Globus pallidus (tissue), 1 donor: ENCODE data around the gene RUSC1.
"Not testable (repeated sequence)": the region's sequence is repeated elsewhere in the genome, so short reads cannot be mapped to it uniquely, and the experiment has no call there.

ENCODE experiments used
- DNase-seq: peaks from one replicate; pipeline ENCODE4 v3.0.0-alpha.2; 2015; ENCODE audit warnings: low spot score

Gene RUSC1

DNA sequence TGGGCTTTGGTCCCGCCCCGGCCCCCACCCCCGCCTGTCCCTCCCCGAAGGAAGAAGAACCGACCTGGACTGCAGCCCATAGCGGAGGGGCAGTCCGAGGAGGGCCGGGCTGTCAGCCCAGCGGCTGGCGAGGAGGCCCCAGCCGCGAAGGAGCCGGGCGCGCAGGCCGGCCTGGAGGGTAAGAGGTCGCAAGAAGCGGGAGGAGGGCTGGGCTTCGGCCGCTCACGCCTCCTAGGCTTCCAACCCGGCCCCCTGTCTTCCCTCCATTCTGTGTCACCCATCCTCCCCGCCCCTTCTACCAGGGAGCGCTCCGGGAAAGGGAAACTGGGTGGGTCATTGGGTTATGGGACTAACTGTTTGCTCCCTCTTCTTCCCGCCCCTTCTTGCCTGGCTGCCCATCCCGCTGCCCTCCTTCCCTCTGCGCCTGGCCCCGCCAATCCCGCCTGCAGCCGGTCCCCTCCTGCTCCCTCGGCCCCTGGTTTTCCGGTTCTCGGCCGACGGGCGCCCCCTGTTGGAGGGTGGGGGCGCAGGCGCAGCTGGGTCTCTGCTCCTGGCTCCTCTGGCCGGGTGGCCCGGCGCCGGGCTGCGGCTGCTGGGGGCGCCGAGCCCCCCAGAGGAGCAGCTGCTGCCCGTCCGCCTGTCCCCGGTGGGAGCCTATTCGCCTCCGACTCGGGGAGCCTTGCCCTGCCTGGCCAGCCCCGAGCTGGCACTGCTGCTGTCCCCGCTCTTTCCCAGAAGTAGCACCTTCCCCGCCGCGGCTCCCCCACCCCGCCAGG lies 2.4 kb downstream of the RUSC1 start:
- peak; percentile 84 for DNase-seq

DNA sequence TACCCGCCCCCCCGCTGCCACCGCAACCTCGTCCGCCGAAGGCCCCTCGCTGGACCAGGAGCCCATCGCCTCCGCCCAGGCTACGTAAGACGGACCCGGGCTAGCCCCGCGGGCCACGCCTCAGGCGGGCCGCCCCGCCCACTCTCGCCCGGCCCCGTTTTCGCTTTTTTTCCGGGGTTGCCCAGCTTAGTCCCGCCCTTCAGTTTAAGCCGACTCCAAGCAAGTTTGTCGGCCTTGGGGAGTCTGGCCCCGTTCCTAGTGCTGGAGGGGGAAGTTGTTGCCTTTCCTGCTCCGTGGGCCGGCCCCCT lies 3.0 kb downstream of the RUSC1 start:
- DNase-seq: peak; percentile 81

DNA sequence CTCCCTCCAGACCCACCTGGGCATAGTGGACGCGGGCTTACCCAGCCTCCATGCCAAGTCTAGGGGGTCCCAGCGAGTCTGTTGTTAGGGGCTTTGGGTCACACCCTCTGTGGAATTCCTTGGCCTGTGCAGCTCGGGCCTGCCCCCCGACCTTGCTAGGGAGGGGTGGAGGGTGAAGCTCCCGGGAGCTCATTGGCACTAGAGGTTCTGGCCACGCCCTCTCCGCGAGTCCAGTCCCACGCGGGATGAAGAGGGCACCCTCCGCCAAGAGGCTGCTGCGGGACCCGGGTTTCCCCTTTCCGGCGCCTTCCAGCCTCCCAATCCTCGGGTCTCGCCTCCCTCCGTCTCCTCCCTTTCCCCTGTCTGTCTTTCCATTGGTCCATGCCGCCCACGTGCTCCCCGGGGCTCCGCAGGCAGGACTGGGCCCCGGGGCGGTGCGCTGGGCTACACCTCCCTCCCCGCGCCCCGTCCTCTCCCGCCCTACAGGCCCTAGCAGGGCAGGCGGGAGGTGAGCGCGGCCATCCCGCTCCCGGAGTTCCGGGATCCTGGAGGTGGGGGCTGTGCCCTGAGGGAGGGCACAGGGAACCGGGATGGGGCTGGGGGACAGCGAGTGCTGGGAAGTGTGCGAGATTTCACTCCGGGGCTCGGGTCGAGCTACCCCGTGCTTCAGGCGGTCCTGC lies 3.5 kb downstream of the RUSC1 start:
- peak; percentile 96 for DNase-seq

DNA sequence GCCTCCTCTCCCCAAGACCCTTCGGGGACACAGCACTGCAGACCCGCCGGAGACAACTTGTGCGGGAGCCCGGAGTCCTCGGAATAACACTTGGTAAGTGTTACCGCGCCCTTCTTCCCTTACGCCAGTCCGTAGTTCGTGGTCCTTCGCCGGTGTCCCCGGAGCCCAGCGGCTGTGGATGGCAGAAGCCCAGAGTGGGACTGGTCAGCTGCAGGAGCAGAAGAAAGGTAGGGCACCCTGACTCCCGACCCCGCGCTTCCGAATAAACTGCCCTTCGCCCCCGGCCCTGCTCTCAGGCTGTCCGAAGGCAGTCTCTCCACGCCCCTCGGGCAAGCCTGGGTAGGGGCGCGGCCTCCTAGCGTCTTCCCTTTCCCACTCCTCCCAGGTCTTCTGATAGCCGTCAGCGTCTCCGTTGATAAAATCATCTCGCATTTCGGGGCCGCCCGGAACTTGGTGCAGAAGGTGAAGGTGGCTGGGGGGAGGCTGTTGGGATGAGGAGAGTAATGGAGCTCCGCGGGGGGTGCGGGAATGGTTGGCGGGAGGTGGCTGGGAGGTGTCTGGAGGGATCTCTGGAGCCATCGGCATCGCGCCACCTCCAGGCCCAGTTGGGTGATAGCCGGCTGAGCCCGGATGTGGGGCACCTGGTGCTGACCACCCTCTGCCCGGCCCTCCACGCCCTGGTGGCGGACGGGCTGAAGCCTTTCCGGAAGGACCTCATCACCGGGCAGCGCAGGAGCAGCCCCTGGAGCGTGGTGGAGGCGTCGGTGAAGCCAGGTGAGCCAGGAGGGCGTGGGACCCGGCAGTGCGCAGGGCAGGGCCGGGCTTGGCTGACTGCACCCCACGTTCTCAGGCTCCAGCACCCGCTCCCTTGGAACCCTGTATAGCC lies 4.3 kb downstream of the RUSC1 start:
- DNase-seq: no peak

DNA sequence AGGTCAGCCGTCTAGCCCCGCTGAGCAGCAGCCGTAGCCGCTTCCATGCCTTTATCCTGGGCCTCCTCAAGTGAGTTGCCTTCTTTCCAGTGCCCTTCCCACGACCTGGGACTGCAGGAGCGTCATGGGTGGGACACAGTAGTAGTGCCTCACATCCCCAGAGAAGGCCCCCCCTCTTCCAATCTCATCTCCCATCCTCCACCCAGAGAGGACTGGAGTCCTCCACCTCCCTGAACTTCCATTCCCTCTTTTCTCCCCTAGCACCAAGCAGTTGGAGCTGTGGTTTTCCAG lies 4.9 kb downstream of the RUSC1 start:
- DNase-seq: no peak

DNA sequence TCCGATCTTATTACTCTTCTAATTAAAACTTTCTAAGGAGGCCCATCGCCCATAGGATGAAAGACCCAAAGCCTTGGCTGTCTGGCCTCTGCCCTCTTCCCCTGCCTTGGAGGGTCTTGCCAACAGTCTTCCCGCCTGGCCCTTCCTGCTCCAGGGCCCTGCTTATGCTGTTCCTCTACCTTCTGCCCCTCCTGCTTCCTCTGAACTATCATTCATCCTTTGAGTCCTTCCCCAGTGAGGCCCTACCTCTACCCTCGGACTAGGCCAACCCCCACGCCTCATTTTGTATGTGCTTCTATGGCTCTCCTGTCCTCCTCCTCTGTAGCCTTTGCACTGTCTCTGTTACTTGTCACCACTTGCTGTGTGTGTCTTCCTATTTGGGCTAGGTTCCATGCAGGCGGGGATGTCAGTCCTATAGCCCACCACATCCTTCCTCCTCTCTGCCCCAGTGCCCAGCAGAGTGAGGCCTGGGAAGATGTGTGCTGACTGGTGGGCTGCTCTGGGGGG lies 5.4 kb downstream of the RUSC1 start:
- DNase-seq: no peak

DNA sequence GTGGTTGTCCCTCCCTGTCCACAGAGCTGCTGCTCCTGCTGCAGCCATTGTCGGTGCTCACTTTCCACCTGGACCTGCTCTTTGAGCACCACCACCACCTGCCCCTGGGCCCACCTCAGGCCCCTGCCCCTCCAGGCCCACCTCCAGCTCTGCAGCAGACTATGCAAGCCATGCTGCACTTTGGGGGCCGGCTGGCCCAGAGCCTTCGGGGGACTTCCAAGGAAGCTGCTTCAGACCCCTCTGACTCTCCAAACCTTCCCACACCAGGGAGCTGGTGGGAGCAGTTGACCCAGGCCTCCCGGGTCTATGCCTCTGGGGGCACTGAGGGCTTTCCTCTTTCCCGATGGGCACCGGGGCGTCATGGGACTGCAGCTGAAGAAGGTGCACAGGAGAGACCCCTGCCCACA lies 5.9 kb downstream of the RUSC1 start:
- DNase-seq: no peak

DNA sequence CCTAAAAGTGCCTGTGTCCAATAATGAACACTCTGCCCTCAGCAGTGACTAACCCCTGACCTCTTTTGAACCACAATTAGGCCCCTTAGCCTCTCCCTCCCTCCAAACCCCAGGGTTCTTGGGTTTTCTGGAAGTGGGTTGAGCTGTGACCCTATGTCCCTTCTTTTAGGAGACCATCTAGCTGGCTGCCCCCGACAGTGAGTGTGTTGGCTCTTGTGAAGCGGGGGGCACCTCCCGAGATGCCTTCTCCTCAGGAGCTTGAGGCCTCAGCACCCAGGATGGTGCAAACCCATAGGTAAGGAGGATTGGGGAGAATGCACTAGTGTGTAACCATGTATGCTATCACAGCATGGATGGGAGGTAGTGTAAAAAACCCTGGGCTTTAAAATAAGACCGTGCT lies 7.3 kb downstream of the RUSC1 start:
- DNase-seq: no peak

DNA sequence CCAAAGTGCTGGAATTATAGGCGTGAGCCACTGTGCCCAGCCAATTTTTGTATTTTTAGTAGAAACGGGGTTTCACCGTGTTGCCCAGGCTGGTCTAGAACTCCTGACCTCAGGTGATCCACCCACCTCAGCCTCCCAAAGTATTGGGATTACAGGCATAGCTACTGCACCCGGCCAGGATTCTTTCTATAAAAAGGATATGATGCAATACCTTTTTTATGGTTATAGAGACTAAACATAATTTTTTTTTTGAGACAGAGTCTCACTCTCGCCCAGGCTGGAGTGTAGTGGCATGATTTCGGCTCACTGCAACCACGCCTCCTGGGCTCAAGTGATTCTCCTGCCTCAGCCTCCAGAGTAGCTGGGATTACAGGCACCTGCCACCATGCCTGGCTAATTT lies 8.2 kb downstream of the RUSC1 start:
- not testable (repeated sequence) for DNase-seq

DNA sequence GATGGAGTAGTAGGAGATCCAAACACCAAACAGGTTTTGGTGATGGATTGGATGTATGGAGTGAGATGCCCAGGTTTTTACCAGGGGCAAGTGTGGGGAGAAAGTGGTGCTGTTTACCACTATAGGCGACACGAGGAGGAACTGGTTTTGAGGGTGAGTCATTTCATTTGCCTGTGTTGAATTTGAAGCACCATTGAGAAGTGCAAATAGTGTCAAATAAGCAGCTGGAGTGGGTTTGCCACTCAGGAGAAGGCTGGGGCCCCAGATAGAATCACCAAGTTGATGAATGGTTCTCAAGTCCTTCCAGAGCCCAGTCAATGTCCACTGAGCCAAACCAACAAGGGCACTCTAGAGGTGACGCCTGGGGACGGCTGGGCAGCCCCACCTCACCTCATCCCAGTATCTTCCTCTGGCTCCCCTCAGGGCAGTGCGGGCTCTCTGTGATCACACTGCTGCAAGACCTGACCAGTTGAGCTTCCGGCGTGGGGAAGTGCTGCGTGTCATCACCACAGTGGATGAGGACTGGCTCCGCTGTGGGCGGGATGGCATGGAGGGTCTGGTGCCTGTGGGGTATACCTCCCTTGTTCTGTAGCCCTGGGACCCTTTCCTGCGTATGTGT lies 9.4 kb downstream of the RUSC1 start:
- DNase-seq: no peak

DNA sequence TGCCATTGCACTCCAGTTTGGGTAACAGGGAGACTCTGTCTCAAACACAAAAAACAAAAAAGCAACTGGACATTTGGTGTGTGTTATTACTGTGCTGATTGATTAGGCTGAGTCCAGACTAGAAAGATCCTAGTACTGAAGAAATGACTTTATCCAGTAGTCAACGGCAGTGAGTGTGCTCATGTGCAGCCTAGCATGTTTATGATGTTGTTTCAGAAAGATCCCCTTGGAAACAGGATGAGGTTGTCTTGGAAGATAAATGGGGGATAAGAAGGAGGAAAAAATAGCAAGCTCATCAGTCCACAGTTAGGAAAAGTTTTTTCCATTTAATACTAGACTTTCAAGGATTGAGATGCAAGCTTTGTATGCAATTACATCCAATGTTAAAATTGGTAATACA lies 14.3 kb downstream of the RUSC1 start:
- DNase-seq: no peak

DNA sequence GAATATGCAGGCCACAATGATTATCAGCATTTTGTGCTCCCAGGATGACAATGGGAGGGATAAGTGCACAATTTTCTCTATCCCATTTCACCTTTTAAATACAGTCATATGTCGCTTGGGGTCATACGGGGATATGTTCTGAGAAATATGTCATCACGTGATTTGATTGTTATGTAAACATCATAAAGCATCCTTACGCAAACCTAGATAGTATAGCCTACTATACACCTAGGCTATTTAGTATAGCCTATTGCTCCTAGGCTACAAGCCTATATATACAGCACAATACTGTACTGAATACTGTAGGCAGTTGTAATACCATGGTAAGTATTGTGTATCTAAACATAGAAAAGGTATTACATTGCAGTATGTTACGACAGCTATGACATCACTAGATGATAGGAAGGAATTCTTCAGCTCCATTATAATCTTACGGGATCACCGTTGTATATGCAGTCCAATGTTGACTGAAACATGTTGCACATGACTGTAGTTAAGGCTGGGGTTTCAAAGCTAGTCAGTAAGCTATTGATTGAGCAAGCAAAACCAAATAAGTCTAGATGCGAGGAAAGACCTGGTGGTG lies 18.9 kb downstream of the RUSC1 start:
- DNase-seq: no peak

DNA sequence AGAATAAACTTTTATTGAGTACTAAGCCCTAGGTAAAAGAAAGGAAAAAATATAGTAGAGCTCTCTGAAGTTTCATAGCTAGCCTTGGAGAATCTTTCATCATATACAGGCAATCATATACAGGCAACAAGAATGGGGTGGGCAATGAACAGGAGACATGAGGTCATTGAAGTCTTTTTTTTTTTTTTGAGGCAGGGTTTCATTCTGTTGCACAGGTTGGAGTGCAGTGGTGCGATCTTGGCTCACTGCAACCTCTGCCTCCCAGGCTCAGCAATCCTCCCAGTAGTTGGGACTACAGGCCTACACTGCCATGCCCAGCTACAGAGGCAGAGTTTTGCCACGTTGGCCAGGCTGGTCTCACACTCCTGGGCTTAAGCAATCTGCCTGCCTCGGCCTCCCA lies 22.1 kb downstream of the RUSC1 start:
- no peak for DNase-seq

DNA sequence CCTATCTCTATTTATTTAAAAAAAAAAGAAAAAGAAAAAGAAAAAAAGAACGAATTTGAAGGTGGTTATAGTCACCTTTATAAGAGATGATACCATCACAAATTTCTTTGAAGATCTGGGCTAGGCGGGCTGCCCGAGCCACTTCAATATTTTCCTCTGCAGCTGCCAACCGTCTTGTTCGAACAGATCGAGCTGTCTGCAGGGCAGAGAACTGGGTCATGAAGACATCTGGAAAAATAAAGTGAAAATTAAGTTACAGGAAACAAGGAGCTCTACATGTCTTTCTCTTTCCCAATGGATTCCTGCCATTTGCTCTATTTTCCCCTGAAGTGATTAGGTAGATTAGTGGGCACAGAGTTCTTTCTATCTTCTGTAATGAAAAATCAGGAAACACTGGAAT lies 31.9 kb downstream of the RUSC1 start:
- DNase-seq: no peak

DNA sequence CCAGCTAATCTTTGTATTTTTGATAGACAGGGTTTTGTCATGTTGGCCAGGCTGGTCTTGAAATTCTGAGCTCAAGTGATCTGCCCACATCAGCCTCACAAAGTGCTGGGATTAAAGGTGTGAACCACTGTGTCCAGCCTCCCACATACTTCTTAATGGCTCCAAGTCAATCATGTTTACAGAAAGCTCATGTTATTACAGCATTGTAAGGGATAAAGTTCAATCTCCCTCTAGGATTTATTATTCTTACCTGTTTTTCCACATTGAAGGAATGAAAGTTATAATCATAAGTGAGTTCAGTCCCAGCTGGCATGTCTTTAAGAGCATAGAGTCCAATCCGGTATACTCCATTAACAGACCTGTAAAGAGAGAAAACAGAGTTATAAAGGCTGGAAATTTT lies 39.4 kb downstream of the RUSC1 start:
- no peak for DNase-seq

DNA sequence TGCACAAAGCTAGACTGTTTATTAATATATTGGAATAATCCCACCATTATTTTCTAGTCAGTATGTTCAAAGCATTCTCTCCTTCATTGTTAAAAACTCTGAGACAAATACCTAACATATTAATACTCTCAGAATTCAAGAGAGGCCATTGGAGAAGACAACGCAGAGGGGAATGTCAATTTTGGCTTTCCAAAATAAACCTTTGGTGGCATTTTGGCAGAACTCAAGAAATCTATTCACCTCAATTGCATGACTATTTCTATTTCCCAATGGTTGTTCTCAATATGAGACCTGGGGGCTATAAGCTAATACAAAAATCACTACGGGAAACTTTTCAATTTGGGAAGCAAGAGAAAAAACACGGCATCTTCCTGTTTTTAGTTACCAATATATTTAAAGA lies 58.5 kb downstream of the RUSC1 start:
- DNase-seq: no peak

DNA sequence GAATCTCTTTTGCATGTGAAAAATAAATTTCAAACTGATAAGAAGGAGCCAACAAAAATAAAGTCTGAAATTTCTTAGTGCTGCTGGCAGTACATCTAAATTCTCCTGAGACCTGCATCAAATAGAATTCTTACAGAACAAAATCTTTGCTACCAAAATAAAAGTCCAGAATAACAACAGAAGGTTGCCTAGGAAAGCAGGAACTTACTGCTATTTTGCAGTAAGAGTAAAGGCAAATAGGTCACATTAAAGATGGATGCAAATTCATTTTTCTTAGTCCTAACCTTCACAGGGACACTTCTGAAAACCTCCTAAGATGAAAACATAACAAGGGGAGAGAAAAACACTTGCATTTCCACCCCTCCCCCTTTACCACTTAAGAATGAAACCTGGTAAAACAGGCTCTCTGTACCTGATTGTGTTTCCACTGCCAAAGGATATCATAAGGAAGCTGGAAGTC lies 59.0 kb downstream of the RUSC1 start:
- peak; percentile 25 for DNase-seq
